ENCODE results near the gene CDC42BPG.

The CDC42BPG gene

GRCh38 chr11:64792482-64792881 lies 52.0 kb downstream of the CDC42BPG start:
- Histone ChIP-seq H3K4me3 (ENCODE audit: low read length) (no peak overlapping the region), H3K79me2 (ENCODE audit: control insufficient read depth, low read length) (no peaks in the 10 kb centered on the region), H3F3A (ENCODE audit: control insufficient read depth, insufficient read depth) (no peaks in the 10 kb centered on the region), H3K36me3 (ENCODE audit: control insufficient read depth, low read length) (peaks cover 48% of the 10 kb centered on the region), H3K4me2 (ENCODE audit: low read length) (no peak overlapping the region), H3K9me2 (replicated peaks; ENCODE audit: control insufficient read depth, low read length) (no peaks in the 10 kb centered on the region), H4K20me1 (ENCODE audit: control insufficient read depth, insufficient read depth, low read depth, low read length) (no peaks in the 10 kb centered on the region), H3K27ac (ENCODE audit: low read depth, low read length) (no peak overlapping the region), H3K27me3 (ENCODE audit: control insufficient read depth, low read length) (no peaks in the 10 kb centered on the region), H3K4me1 (ENCODE audit: control insufficient read depth, low read length) (peaks cover 9% of the 10 kb centered on the region), H3K9me3 (ENCODE audit: control insufficient read depth, insufficient read depth, low read length) (no peaks in the 10 kb centered on the region)
- TF ChIP-seq EZH2phosphoT487 (IDR thresholded peaks at IDR 0.05; ENCODE audit: borderline replicate concordance, low read length) (no peak), CTCF (IDR thresholded peaks at IDR 0.05; ENCODE audit: low read depth, low read length, poor library complexity, severe bottlenecking) (no peak)

- Histone ChIP-seq H3K4me1 (ENCODE audit: control insufficient read depth, low read length) (peaks cover 9% of the 10 kb centered on the region), H3K4me2 (ENCODE audit: low read length) (no peak overlapping the region), H4K20me1 (ENCODE audit: control insufficient read depth, insufficient read depth, low read depth, low read length) (no peaks in the 10 kb centered on the region), H3K36me3 (ENCODE audit: control insufficient read depth, low read length) (peaks cover 42% of the 10 kb centered on the region), H3F3A (ENCODE audit: control insufficient read depth, insufficient read depth) (0 out of 2 replicates have a peak, but pooled peaks cover 2% of the 10 kb centered on the region), H3K4me3 (ENCODE audit: low read length) (no peak overlapping the region), H3K9me3 (ENCODE audit: control insufficient read depth, insufficient read depth, low read length) (no peaks in the 10 kb centered on the region), H3K9me2 (replicated peaks; ENCODE audit: control insufficient read depth, low read length) (no peaks in the 10 kb centered on the region), H3K27me3 (ENCODE audit: control insufficient read depth, low read length) (no peaks in the 10 kb centered on the region), H3K27ac (ENCODE audit: low read depth, low read length) (no peak overlapping the region), H3K79me2 (ENCODE audit: control insufficient read depth, low read length) (no peaks in the 10 kb centered on the region)
- TF ChIP-seq EZH2phosphoT487 (IDR thresholded peaks at IDR 0.05; ENCODE audit: borderline replicate concordance, low read length) (no peak), CTCF (IDR thresholded peaks at IDR 0.05; ENCODE audit: low read depth, low read length, poor library complexity, severe bottlenecking) (no peak)
Measured at GRCh38 chr11:64791781-64792291, 52.6 kb downstream of the CDC42BPG start.

- Histone ChIP-seq H3K4me1 (ENCODE audit: control insufficient read depth, low read length) (peaks cover 9% of the 10 kb centered on the region), H3K27ac (ENCODE audit: low read depth, low read length) (no peak overlapping the region), H3K9me2 (replicated peaks; ENCODE audit: control insufficient read depth, low read length) (no peaks in the 10 kb centered on the region), H3K36me3 (ENCODE audit: control insufficient read depth, low read length) (peaks cover 38% of the 10 kb centered on the region), H3F3A (ENCODE audit: control insufficient read depth, insufficient read depth) (peaks cover 6% of the 10 kb centered on the region), H3K4me2 (ENCODE audit: low read length) (no peak overlapping the region), H4K20me1 (ENCODE audit: control insufficient read depth, insufficient read depth, low read depth, low read length) (no peaks in the 10 kb centered on the region), H3K9me3 (ENCODE audit: control insufficient read depth, insufficient read depth, low read length) (no peaks in the 10 kb centered on the region), H3K4me3 (ENCODE audit: low read length) (no peak overlapping the region), H3K27me3 (ENCODE audit: control insufficient read depth, low read length) (no peaks in the 10 kb centered on the region), H3K79me2 (ENCODE audit: control insufficient read depth, low read length) (no peaks in the 10 kb centered on the region)
- TF ChIP-seq CTCF (IDR thresholded peaks at IDR 0.05; ENCODE audit: low read depth, low read length, poor library complexity, severe bottlenecking) (no peak), EZH2phosphoT487 (IDR thresholded peaks at IDR 0.05; ENCODE audit: borderline replicate concordance, low read length) (no peak)
Measured at GRCh38 chr11:64790205-64791095, 54.0 kb downstream of the CDC42BPG start.
